ENCODE data around the gene ZNF366.

ZNF366 gene

DNA sequence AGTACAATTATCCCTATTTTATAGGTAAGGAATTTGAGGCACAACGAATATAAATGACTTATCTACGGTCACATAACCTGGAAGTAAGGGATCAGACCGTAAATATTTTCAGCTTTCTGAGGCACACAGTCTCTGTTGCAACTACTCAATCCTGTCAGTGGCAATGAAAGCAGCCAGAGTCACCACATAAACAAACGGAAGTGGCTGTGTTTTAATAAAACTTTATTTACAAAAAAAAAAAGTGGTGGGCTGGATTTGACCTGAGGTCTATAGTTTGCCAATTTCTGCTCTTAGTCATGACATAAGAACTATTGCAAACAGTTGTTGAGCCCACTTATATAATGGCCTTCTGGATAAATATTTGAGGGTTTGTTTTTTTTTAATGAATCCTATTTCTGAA, 29.6 kb downstream of the ZNF366 start:
- Histone ChIP-seq H3K4me3 (ENCODE audit: low read depth, low read length) (no peak overlapping the region), H3K9me3 (no peaks in the 10 kb centered on the region), H3K27me3 (peaks cover 10% of the 10 kb centered on the region), H3K4me1 (no peaks in the 10 kb centered on the region), H3K36me3 (no peaks in the 10 kb centered on the region)
- TF ChIP-seq, protein P1, sequence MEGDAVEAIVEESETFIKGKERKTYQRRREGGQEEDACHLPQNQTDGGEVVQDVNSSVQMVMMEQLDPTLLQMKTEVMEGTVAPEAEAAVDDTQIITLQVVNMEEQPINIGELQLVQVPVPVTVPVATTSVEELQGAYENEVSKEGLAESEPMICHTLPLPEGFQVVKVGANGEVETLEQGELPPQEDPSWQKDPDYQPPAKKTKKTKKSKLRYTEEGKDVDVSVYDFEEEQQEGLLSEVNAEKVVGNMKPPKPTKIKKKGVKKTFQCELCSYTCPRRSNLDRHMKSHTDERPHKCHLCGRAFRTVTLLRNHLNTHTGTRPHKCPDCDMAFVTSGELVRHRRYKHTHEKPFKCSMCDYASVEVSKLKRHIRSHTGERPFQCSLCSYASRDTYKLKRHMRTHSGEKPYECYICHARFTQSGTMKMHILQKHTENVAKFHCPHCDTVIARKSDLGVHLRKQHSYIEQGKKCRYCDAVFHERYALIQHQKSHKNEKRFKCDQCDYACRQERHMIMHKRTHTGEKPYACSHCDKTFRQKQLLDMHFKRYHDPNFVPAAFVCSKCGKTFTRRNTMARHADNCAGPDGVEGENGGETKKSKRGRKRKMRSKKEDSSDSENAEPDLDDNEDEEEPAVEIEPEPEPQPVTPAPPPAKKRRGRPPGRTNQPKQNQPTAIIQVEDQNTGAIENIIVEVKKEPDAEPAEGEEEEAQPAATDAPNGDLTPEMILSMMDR (IDR thresholded peaks at IDR 0.05; ENCODE audit: low read depth, low read length) = no peak
- DNase-seq = no peak

DNA sequence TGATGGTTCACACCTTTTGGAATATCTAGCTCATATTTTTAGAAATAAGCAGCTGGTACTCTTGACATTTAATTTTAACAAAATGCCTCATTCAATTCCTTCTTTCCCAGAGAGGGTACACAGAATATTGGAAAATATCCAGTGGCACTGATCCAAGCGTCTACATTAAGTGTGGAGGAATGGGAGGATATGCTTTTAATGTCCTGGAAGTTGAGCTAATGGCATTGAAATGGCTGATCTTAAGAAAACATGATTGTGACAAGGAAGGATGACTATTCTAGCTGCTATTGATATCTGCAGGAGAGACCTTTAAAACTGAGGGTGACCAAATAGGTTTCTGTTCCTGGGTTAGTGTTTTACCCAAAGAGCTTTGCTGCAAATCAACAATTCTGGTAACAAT, 30.0 kb downstream of the ZNF366 start:
- peaks cover 10% of the 10 kb centered on the region for H3K27me3 ChIP-seq
- H3K36me3 ChIP-seq = no peaks in the 10 kb centered on the region
- TF ChIP-seq, protein P1 (IDR thresholded peaks at IDR 0.05; ENCODE audit: low read depth, low read length) = no peak
- H3K4me1 ChIP-seq = no peaks in the 10 kb centered on the region
- H3K4me3 ChIP-seq (ENCODE audit: low read depth, low read length) = no peak overlapping the region
- H3K9me3 ChIP-seq = no peaks in the 10 kb centered on the region
- no peak for DNase-seq

DNA sequence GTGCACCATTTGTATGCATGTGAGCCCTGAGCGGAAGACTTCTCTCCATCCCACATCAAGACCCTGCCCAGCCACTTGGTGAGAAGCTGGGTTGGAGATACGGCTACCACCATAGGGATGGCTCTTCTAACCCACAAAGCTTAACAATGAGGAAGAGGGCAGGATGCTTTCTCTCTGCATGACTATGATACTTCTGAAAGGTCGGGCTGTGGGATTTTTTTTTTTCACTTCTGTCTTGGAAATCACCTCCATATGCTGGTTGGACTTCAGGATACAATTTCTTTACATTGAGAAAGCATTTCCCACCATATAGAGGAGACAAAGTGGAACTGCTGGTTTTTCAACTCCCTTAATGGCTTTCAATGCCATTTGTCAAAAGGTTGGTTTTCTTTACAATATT, 30.5 kb downstream of the ZNF366 start:
- no peaks in the 10 kb centered on the region for H3K9me3 ChIP-seq
- no peak for DNase-seq
- H3K27me3 ChIP-seq = peaks cover 9% of the 10 kb centered on the region
- no peaks in the 10 kb centered on the region for H3K4me1 ChIP-seq
- no peak overlapping the region for H3K4me3 ChIP-seq (ENCODE audit: low read depth, low read length)
- no peaks in the 10 kb centered on the region for H3K36me3 ChIP-seq
- TF ChIP-seq, protein P1 (IDR thresholded peaks at IDR 0.05; ENCODE audit: low read depth, low read length) = no peak

DNA sequence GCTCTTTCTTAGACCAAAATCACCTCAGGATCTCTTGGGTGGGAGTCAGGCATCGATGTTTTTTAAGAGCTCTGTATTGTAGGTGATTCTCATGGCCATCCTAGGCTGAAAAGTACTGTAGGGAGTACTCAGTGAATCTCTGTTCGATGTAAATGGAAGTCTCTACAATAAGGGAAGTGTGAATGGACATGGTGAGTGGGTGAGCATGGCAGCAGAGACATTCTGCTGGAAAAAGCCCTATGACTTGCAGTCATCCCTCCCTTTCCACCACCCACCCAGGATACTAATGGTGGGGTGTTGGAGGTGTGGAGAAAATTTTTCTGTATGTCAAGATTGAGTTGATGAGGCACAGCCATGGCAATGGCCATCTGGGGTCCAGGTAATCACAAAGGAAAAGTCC, 30.9 kb downstream of the ZNF366 start:
- Histone ChIP-seq H3K36me3 (no peaks in the 10 kb centered on the region), H3K4me1 (no peaks in the 10 kb centered on the region), H3K9me3 (no peaks in the 10 kb centered on the region), H3K27me3 (peaks cover 5% of the 10 kb centered on the region), H3K4me3 (ENCODE audit: low read depth, low read length) (no peak overlapping the region)
- TF ChIP-seq, protein P1 (IDR thresholded peaks at IDR 0.05; ENCODE audit: low read depth, low read length) = no peak
- DNase-seq = no peak

DNA sequence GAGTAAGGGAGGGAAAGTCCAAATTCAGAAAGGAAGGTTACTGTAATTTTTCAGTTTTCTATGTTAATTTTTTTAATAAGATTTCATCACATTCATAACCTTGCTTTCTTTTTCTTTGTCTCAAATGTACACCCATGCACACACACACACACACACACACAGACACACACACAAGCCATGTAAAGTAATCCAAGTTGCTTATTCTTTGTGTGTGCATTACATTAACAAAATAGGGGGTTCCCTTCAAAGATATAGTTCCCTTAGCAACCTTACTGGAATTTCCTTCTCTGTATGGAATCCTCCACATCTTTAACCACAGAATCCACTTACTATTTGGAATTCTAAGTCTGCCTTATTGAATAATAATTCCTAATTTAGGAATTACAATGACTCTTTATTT, 32.7 kb downstream of the ZNF366 start:
- H3K4me3 ChIP-seq (ENCODE audit: low read depth, low read length) = no peak overlapping the region

DNA sequence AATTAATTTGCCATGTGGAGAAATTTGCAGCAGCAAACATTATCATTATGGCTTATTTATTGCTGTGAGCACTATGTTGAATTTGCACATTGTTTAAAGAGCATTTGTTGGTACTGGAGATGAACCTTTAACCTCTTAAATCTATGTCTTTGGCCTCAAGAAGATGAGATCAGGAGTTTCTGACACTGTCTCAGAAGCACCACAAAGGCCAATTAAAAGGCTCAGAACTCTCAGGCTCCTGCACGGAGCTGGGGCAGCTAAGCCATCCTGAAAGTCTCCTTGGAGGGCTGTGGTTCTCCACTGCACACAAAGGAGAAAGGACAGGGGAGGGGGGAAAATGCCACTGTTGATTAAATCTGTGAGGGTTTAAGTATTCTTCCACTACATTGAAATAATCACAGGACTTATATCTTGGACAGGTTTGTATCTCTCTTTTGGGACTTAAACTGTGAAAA, 33.1 kb downstream of the ZNF366 start:
- peaks cover 5% of the 10 kb centered on the region; the same call in 1 of the 2 replicates for H3K27me3 ChIP-seq
- no peak overlapping the region for H3K4me3 ChIP-seq (ENCODE audit: low read depth, low read length)
- no peaks in the 10 kb centered on the region for H3K36me3 ChIP-seq
- TF ChIP-seq, protein P1 (IDR thresholded peaks at IDR 0.05; ENCODE audit: low read depth, low read length) = no peak
- no peak for DNase-seq
- no peaks in the 10 kb centered on the region for H3K4me1 ChIP-seq
- no peaks in the 10 kb centered on the region for H3K9me3 ChIP-seq

More for the DNA sequence above, 32.7 kb downstream of the ZNF366 start:
- no peaks in the 10 kb centered on the region for H3K9me3 ChIP-seq
- H3K4me1 ChIP-seq = no peaks in the 10 kb centered on the region
- TF ChIP-seq, protein P1 (IDR thresholded peaks at IDR 0.05; ENCODE audit: low read depth, low read length) = no peak
- no peak for DNase-seq
- no peaks in the 10 kb centered on the region for H3K36me3 ChIP-seq
- H3K27me3 ChIP-seq = peaks cover 5% of the 10 kb centered on the region; the same call in 1 of the 2 replicates

All from BE2C (cell line).